Midbrain (tissue), 1 donor: Measurements from ENCODE around the gene NTRK3.

Experiments
- DNase-seq: peaks from one replicate; lab custom pipeline; 2025; lab: John Stamatoyannopoulos, UW

The NTRK3 gene

DNA sequence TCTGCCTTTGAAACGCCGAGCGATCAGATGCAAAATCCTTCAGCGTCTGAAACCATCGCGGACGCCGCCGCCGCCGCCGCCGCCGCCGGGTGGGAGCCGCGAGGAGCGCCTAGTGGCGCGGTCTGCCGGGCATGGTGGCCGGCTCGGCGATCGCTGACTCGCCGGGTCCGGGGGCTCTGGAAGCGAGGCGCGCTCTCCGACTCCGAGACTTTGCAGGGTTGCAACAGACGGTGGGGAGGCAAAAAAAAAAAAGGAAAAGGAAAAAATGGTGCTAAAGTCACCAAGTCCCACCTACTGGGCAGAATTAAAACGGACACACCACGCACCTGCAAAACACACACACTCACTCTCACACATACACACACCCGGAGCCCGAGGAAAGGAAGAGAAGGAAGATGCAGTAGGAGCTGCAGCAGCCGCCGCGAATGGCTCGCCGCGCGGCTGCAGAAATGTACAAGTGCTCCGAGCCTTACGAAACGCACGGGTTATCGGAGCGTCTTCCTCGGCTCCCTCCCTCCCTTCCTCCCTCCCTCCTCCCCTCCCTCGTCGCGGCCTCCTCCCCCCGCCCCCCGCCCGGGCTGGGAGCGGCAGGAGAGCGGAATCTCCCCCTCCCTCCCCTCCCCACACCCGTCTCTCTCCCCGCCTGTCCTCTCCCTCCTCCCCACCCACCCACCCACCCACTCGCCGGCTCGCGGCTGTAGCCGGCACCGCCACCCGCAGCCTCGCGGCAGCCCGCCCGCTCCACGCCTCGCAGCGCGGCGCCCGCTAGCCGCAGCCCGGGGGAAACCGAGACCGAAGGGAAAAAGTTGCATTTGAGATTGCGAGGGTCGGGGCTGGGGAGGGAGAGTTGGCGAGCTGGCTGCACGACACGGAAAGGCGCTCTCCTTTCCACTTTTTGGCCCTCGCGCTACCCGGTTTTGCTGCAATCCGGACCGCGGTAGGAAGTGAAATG lies at the start of gene NTRK3:
Gene NTRK3 (minus strand): TSS at position 461 of the 952 bp plus-strand sequence. CDS start 586 bp downstream, outside the sequence.
- DNase-seq: peak; percentile 43

- DNase-seq: no peak
Observed at GRCh38 chr15:88303395-88303794, 46.9 kb upstream of the NTRK3 start.

DNA sequence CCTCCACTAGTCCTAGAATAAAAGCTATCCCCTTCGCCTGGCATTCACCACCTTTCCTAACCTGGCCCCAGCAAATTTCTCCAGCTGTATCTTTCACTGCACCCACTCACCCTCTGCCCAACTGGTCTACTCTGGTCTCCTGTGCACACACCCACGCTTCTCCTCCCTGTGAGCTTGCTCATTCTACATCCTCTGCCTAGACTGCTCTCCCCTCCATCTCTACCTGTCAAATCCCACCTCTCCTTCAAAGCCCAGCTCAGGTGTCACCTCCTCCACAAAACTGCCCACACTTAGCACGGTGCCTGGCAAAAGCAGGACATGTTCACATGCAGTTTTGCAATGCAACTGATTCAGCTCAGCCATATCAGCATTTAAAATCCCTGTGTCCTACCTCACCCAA lies 45.8 kb upstream of the NTRK3 start:
- no peak for DNase-seq

- no peak for DNase-seq
Observed at GRCh38 chr15:88301311-88301710, 44.8 kb upstream of the NTRK3 start.

DNA sequence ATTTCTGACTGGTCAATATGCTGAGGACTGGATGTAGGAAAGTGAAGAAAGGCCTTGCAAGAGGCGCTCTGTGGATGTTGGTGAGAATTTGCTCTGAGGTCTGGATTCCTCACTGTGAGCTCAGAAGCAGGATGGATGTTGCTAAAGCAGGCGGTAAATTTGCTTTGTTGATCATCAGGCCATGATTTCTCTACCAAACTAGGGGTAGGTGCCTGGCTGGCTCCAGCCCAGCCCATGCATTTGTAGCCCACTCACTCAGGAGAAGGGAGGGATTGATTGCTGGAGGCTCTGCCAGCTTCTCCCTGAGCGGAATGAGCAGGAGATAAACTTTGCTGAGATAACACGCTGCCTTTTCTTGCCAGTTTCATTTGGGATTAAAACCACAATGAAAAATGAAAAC lies 44.3 kb upstream of the NTRK3 start:
- DNase-seq: no peak

GRCh38 chr15:88300089-88300488 lies 43.5 kb upstream of the NTRK3 start:
- DNase-seq: no peak

- DNase-seq: no peak
Observed at GRCh38 chr15:88299497-88299896, 43.0 kb upstream of the NTRK3 start.

DNA sequence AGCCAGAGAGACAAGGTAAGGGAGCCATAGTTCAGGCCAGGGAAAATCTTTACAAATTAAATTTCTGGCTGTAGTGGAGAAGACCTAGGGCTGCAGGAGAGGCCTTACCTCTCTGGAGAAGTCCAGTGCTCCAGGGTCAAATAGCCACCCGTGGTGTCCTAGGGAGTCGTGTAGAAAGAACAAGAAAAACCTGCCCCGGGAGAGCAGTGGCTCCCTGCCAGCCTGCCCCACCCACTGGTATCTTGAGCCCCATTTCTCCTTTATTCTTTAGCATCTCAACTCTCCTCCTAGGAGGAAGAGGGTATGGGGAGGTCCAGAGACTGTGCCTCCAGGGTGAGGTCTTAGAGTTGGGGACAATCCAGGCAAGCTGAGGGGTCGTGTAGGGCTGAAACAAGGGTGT lies 32.1 kb upstream of the NTRK3 start:
- DNase-seq: no peak

DNA sequence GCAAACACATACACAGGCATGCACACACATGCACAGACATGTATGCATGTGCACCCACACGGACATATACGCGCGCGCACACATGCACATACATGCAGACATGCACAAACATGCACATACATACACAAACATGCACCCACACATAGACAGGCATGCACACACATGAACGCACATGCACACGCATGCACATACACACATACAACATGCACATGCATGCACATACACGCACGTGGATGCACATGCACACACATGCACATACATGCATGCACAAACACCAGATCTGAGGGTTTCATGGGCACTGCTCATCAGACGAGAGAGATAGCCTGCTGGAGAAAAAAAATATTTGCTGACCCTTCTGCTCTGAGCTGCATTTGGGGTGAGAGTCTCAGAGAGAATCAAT lies 31.7 kb upstream of the NTRK3 start:
- no peak for DNase-seq

DNA sequence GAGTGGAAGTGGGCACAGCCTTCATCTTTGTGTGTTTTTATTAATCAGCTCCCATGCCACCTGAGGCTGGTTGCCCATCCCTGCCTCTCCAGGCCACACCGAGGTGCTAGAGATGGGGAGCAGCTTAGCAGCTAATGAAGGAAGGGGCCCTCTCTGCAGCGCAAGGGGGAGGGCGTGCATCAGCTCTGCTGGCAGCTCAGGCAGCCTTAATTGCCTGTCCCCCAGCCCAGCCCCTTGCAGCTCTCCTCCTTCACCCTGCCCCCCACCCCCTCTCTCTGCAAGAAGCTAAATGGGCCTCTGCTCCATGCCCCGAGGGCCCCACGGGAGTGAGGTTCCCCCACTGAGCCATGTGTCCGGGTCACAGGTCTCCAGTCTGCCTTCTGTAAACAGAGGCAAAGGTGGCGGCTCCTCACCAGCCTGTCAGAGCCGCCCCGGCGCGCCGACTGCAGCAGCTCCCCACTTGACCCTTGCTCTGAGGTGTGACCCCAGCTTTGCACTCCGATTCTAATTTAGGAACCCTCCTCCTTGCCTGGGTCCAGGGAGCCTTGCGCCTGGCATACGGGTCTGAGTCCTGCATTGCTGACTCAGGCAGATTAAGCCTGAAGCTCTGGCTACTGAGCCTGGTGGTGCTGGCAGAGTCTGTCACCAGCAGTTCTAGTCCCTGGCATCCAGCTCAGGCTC lies 27.9 kb upstream of the NTRK3 start:
- no peak for DNase-seq

GRCh38 chr15:88282614-88283013 lies 26.1 kb upstream of the NTRK3 start:
- DNase-seq: no peak

DNA sequence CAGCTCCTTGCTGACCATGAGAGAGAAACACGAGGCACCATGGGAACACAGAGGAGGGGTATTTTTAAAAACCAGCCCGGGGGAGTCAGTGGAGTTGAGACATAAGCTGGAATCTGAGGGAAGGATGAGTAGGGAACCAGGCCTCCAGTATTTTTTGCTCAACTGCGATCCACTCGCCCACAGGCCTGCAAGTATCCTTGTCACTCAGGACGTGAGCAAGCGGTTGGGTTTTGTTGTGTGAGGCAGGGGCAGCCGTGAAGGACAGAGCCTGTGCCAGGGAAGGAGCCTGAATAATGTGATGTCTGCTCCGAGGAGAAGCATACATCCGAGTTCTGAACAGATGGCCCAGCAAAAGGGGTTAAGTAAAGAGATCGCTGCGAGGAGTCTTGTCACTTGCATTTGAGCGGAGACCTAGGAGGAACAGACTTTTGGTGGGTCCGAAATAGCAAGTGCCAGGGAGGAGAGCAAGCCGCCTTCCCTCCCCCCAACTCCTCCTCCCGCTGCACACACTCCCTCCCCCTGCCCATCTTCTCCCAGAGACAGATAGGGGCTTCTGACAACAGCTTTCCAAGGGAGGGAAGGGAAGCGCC lies 20.4 kb upstream of the NTRK3 start:
- no peak for DNase-seq

DNA sequence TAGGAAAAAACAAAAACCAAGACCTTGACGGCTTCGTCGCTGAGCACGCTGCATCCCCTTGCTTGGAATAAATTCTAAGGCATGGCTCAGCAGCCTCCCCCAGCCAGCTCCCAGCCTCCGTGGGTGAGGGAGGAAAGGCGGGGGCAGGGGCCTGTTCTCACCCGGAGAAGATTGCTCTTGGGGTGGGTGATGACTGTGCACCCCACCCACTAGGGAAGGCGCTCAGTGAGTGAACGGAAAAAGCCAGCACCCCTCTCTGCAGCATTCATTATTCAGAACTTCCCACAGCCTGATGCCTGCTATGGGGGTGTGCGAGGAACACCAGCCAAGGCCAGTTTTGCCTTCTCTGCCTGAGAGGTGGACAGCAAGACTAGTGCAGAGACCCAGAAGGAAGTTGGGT lies 19.3 kb upstream of the NTRK3 start:
- no peak for DNase-seq

GRCh38 chr15:88274553-88275460 lies 18.3 kb upstream of the NTRK3 start:
- peak; percentile 74 for DNase-seq

GRCh38 chr15:88272421-88272820 lies 15.9 kb upstream of the NTRK3 start:
- DNase-seq: no peak

DNA sequence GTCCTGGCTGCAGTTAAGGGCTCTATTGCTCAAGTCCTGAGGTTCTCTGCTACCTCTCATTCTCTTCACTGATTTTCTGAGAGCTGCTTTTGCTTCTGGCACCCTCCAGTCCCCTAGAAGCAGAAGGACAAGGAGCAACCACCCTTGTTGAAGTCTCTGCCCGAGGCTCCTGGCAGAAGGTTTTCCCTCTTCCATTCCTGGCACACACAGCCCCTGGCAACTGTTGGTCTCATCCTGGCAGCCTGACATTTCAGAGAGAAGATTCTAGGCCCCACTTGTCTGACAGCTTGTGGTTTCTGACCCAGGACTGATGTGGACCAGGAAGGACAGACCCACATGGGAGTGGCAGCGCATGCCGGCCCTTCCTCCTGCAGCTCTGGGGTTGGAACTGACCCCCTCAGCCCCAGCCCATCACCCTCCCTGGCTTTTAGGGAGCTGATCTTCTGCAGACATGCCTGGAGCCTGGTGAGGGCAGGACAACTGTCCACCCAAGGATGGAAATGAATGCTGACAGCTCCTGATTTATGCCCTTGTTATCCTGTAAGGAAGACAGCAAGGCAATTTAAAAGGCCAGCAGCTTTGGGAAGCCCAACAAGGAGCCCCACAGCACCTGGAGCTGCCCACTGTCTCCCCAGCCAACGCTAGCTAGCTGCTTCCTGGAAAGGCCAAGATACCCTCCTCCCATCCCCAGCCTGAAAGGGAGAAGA lies 13.0 kb upstream of the NTRK3 start:
- no peak for DNase-seq

GRCh38 chr15:88267720-88268119 lies 11.2 kb upstream of the NTRK3 start:
- no peak for DNase-seq

DNA sequence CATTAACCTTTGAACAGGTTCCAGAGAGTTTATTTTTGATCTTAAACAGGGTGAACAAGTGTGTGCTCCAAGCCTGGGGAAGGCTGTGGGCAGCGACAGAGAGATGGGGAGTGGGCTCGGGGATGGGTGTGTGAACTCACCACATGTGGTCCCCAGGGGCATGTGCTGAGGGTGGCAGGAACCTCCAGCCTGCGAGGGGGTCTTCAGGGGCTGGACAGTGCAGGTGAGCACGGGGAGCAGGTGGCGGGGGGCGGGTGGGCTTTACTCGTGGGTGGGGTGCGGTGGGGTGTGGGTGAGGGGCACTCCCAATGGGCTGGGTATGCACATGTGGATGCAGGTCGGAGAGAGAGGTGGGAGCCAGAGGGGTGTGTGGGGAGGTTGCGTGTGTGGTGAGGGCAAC lies 9.6 kb upstream of the NTRK3 start:
- DNase-seq: no peak

DNA sequence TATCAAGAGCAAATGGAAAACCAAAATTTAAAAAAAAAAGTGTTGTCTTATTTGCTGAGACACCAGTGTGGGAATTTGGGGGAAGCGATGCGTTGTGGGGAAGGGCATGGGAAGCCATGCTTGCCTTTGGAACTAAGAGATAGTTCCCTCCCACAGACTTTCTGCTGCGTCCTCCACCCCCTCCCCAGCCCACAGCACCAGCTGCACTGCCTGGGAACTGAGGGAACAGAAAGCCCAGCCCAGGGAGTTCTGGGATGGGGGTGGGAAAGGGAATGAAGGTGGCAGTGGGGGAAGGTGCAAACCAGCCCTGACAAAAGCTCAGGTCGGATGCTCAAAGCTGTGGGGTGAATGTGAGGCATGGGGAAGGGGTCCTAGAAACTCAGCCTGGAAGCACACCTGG lies 8.1 kb upstream of the NTRK3 start:
- no peak for DNase-seq

- DNase-seq: no peak
Observed at GRCh38 chr15:88262064-88262463, 5.5 kb upstream of the NTRK3 start.

- peak; percentile 78 for DNase-seq
Observed at GRCh38 chr15:88258093-88258641, 1.6 kb upstream of the NTRK3 start.
